ENCODE measurements around the gene YY1AP1.
"Not testable (repeated sequence)": the region's sequence is repeated elsewhere in the genome, so short reads cannot be mapped to it uniquely, and the experiment has no call there.

YY1AP1 gene

GRCh38 chr1:155706139-155706538, 17.6 kb upstream of the YY1AP1 start:
- H3K27ac ChIP-seq (ENCODE audit: low read length) = no peak overlapping the region
- no peak overlapping the region for H3K9ac ChIP-seq (ENCODE audit: low read depth, low read length)
- no peaks in the 10 kb centered on the region for H3K4me1 ChIP-seq (ENCODE audit: insufficient read depth, low read length)
- H3K4me2 ChIP-seq (ENCODE audit: insufficient read depth, low read length) = no peak overlapping the region
- no peak overlapping the region for H2AFZ ChIP-seq (ENCODE audit: low read depth, low read length)
- ATAC-seq (ENCODE audit: insufficient read depth, low read depth) (no peak), DNase-seq (no peak)
- peaks cover 80% of the 10 kb centered on the region for H3K79me2 ChIP-seq (ENCODE audit: insufficient read depth, low read length)
- peaks cover 16% of the 10 kb centered on the region for H3K36me3 ChIP-seq (ENCODE audit: insufficient read depth, low read length)
- H4K20me1 ChIP-seq (ENCODE audit: insufficient read depth, low read length) = peaks cover 26% of the 10 kb centered on the region
- H3K4me3 ChIP-seq (ENCODE audit: low read depth in 1 of 2, low read length in 2 of 2) = no peak overlapping the region
- no peak for TF ChIP-seq EZH2 (IDR thresholded peaks at IDR 0.05; ENCODE audit: borderline replicate concordance, low read depth, low read length, severe bottlenecking)
- H3K27me3 ChIP-seq (ENCODE audit: insufficient read depth, low read length, poor library complexity) = no peaks in the 10 kb centered on the region
- H3K9me3 ChIP-seq (ENCODE audit: insufficient read depth, low read length, severe bottlenecking) = no peaks in the 10 kb centered on the region

GRCh38 chr1:155704414-155704813, 15.8 kb upstream of the YY1AP1 start:
- not testable (repeated sequence) for ATAC-seq (ENCODE audit: insufficient read depth, low read depth); H2AFZ ChIP-seq (ENCODE audit: low read depth, low read length); H3K9me3 ChIP-seq (ENCODE audit: insufficient read depth, low read length, severe bottlenecking); H3K4me1 ChIP-seq (ENCODE audit: insufficient read depth, low read length); H3K9ac ChIP-seq (ENCODE audit: low read depth, low read length); DNase-seq; H3K36me3 ChIP-seq (ENCODE audit: insufficient read depth, low read length); H3K4me2 ChIP-seq (ENCODE audit: insufficient read depth, low read length); H3K27me3 ChIP-seq (ENCODE audit: insufficient read depth, low read length, poor library complexity); H3K4me3 ChIP-seq (ENCODE audit: low read depth in 1 of 2, low read length in 2 of 2); H3K27ac ChIP-seq (ENCODE audit: low read length)
- Histone ChIP-seq H3K79me2 (ENCODE audit: insufficient read depth, low read length) (peaks cover 82% of the 10 kb centered on the region), H4K20me1 (ENCODE audit: insufficient read depth, low read length) (peaks cover 26% of the 10 kb centered on the region)

GRCh38 chr1:155703216-155703615, 14.6 kb upstream of the YY1AP1 start:
- no peaks in the 10 kb centered on the region for H3K4me1 ChIP-seq (ENCODE audit: insufficient read depth, low read length)
- DNase-seq = no peak

GRCh38 chr1:155701675-155702074, 13.1 kb upstream of the YY1AP1 start:
- H3K36me3 ChIP-seq (ENCODE audit: insufficient read depth, low read length); ATAC-seq (ENCODE audit: insufficient read depth, low read depth); H3K27ac ChIP-seq (ENCODE audit: low read length); DNase-seq; H3K27me3 ChIP-seq (ENCODE audit: insufficient read depth, low read length, poor library complexity); H2AFZ ChIP-seq (ENCODE audit: low read depth, low read length); H3K4me1 ChIP-seq (ENCODE audit: insufficient read depth, low read length); H3K4me3 ChIP-seq (ENCODE audit: low read depth in 1 of 2, low read length in 2 of 2); H3K4me2 ChIP-seq (ENCODE audit: insufficient read depth, low read length); H3K9me3 ChIP-seq (ENCODE audit: insufficient read depth, low read length, severe bottlenecking); H3K9ac ChIP-seq (ENCODE audit: low read depth, low read length): not testable (repeated sequence)
- Histone ChIP-seq H4K20me1 (ENCODE audit: insufficient read depth, low read length) (peaks cover 33% of the 10 kb centered on the region), H3K79me2 (ENCODE audit: insufficient read depth, low read length) (peaks cover 82% of the 10 kb centered on the region)

More at GRCh38 chr1:155703216-155703615, 14.6 kb upstream of the YY1AP1 start:
- no peaks in the 10 kb centered on the region for H3K9me3 ChIP-seq (ENCODE audit: insufficient read depth, low read length, severe bottlenecking)
- no peak overlapping the region for H3K4me3 ChIP-seq (ENCODE audit: low read depth in 1 of 2, low read length in 2 of 2)
- ATAC-seq (ENCODE audit: insufficient read depth, low read depth) = no peak
- H2AFZ ChIP-seq (ENCODE audit: low read depth, low read length) = no peak overlapping the region
- no peaks in the 10 kb centered on the region for H3K36me3 ChIP-seq (ENCODE audit: insufficient read depth, low read length)
- H3K27me3 ChIP-seq (ENCODE audit: insufficient read depth, low read length, poor library complexity) = no peaks in the 10 kb centered on the region
- H3K4me2 ChIP-seq (ENCODE audit: insufficient read depth, low read length) = no peak overlapping the region
- H4K20me1 ChIP-seq (ENCODE audit: insufficient read depth, low read length) = peaks cover 26% of the 10 kb centered on the region
- H3K79me2 ChIP-seq (ENCODE audit: insufficient read depth, low read length) = peaks cover 82% of the 10 kb centered on the region
- H3K9ac ChIP-seq (ENCODE audit: low read depth, low read length) = no peak overlapping the region
- TF ChIP-seq CTCF (IDR thresholded peaks at IDR 0.05; ENCODE audit: borderline replicate concordance, extremely low read depth, low read length, poor library complexity, severe bottlenecking) = no peak
- no peak for TF ChIP-seq EZH2 (IDR thresholded peaks at IDR 0.05; ENCODE audit: borderline replicate concordance, low read depth, low read length, severe bottlenecking)
- no peak overlapping the region for H3K27ac ChIP-seq (ENCODE audit: low read length)

GRCh38 chr1:155699062-155699461, 10.5 kb upstream of the YY1AP1 start:
- H3K27me3 ChIP-seq (ENCODE audit: insufficient read depth, low read length, poor library complexity); ATAC-seq (ENCODE audit: insufficient read depth, low read depth); DNase-seq; H3K27ac ChIP-seq (ENCODE audit: low read length); H3K4me3 ChIP-seq (ENCODE audit: low read depth in 1 of 2, low read length in 2 of 2); H3K4me2 ChIP-seq (ENCODE audit: insufficient read depth, low read length); H2AFZ ChIP-seq (ENCODE audit: low read depth, low read length); H3K4me1 ChIP-seq (ENCODE audit: insufficient read depth, low read length); H3K9ac ChIP-seq (ENCODE audit: low read depth, low read length); H3K9me3 ChIP-seq (ENCODE audit: insufficient read depth, low read length, severe bottlenecking): not testable (repeated sequence)
- Histone ChIP-seq H3K79me2 (ENCODE audit: insufficient read depth, low read length) (peaks cover 84% of the 10 kb centered on the region), H3K36me3 (ENCODE audit: insufficient read depth, low read length) (peaks cover 12% of the 10 kb centered on the region; the same call in 1 of the 2 replicates), H4K20me1 (ENCODE audit: insufficient read depth, low read length) (peaks cover 29% of the 10 kb centered on the region; the same call in 1 of the 2 replicates)
